Lower leg skin (tissue), 4 donors: ENCODE data around the gene SPNS2. TPM values are rescaled to one million over a fixed set of nuclear protein-coding genes. Genes with fewer than 3 reads are reported as not detected.

ENCODE experiments used
- DNase-seq, 2 donors: peaks; one replicate each; pipeline ENCODE4 v3.0.0-alpha.2; 2019; ENCODE audit warnings: low spot score in 2 of 2
- H3K4me3 ChIP-seq: fragments of 200-600 bp; sonication (generic); 2 replicates; pipeline ENCODE4 v1.5.1; 2017; ENCODE audit warnings: mild to moderate bottlenecking, low read depth; ENCODE audit not compliant: poor library complexity, severe bottlenecking
- CTCF ChIP-seq, 3 donors: fragments of 450-650 bp; IDR thresholded peaks; one replicate each; pipeline ENCODE4 v1.5.1; 2016; ENCODE audit warnings: antibody characterized with exemption in 3 of 3, mild to moderate bottlenecking in 3 of 3, moderate library complexity in 2 of 3
- POLR2A ChIP-seq, 2 donors: fragments of 450-650 bp; IDR thresholded peaks; one replicate each; pipeline ENCODE4 v1.6.1; 2016 to 2017; ENCODE audit warnings: antibody characterized with exemption in 2 of 2, mild to moderate bottlenecking in 1 of 2, moderate library complexity in 1 of 2
- WGBS, 2 donors: methylation state at CpG; one replicate each; pipeline ENCODE4 v1.1.5; 2018; 5-methylcytosine and 5-hydroxymethylcytosine counted together
- intact Hi-C: fragments of 100-400 bp; cut with DNase I; formaldehyde crosslinking; loops from one replicate; pipeline ENCODE4 v1.15.0; 2023; ENCODE audit warnings: low total_unique reads
- total RNA-seq, 4 donors: library from RNA; depleted of rRNA; stranded (reverse); fragments of >200 nt; gene quantifications; one replicate each; pipeline ENCODE4 v1.1.0, GENCODE V29; 2016

SPNS2 gene
- total RNA-seq, 4 donors from 2014 or later = 74.9 to 132 (median 87.5) TPM

GRCh38 chr17:4514206-4514605, 15.5 kb downstream of the SPNS2 start:
- 63 to 72% methylated on average over 7 of the region's 7 CpGs for WGBS, 2 donors
- no peak for TF ChIP-seq POLR2A (IDR thresholded peaks at IDR 0.05)
- no peak for TF ChIP-seq CTCF (IDR thresholded peaks at IDR 0.05)
- no peak overlapping the region for H3K4me3 ChIP-seq
- intact Hi-C loops = no loop called here
- DNase-seq = no peak

GRCh38 chr17:4514779-4515178, 16.1 kb downstream of the SPNS2 start:
- TF ChIP-seq POLR2A (IDR thresholded peaks at IDR 0.05) = no peak
- no peak for TF ChIP-seq CTCF (IDR thresholded peaks at IDR 0.05)
- H3K4me3 ChIP-seq = no peak overlapping the region
- intact Hi-C loops = no loop called here
- whole genome bisulfite sequencing, 2 donors = 88 to 89% methylated on average over 10 to 11 of the region's 11 CpGs
- no peak for DNase-seq

GRCh38 chr17:4515501-4515900, 16.8 kb downstream of the SPNS2 start:
- intact Hi-C loops = no loop called here
- H3K4me3 ChIP-seq = no peak overlapping the region
- no peak for DNase-seq
- TF ChIP-seq POLR2A (IDR thresholded peaks at IDR 0.05) = no peak
- TF ChIP-seq CTCF (IDR thresholded peaks at IDR 0.05) = no peak
- WGBS, 2 donors = 57 to 75% methylated on average over 5 of the region's 5 CpGs

GRCh38 chr17:4516735-4517134, 18.1 kb downstream of the SPNS2 start:
- H3K4me3 ChIP-seq = no peak overlapping the region
- no peak for TF ChIP-seq POLR2A (IDR thresholded peaks at IDR 0.05)
- TF ChIP-seq CTCF (IDR thresholded peaks at IDR 0.05) = no peak
- WGBS, 2 donors = 53 to 54% methylated on average over 11 of the region's 11 CpGs
- intact Hi-C loops = no loop called here
- no peak for DNase-seq

GRCh38 chr17:4518901-4519300, 20.2 kb downstream of the SPNS2 start:
- TF ChIP-seq CTCF (IDR thresholded peaks at IDR 0.05) = no peak
- TF ChIP-seq POLR2A (IDR thresholded peaks at IDR 0.05) = no peak
- no peak for DNase-seq
- no peak overlapping the region for H3K4me3 ChIP-seq
- intact Hi-C loops = no loop called here
- WGBS, 2 donors = 89 to 91% methylated on average over 10 of the region's 10 CpGs

GRCh38 chr17:4519361-4519788, 20.7 kb downstream of the SPNS2 start:
- H3K4me3 ChIP-seq = no peak overlapping the region
- intact Hi-C loops = no loop called here
- TF ChIP-seq POLR2A (IDR thresholded peaks at IDR 0.05) (no peak), CTCF (IDR thresholded peaks at IDR 0.05) (no peak)
- DNase-seq = no peak
- 64% methylated on average over 12 to 14 of the region's 14 CpGs for WGBS, 2 donors
